Measurements from ENCODE around the gene HAGH.
A peak's percentile ranks its signal among the peaks of the same experiment; 100 is the strongest.
"Not testable (repeated sequence)": the region's sequence is repeated elsewhere in the genome, so short reads cannot be mapped to it uniquely, and the experiment has no call there.

Gene HAGH

DNA sequence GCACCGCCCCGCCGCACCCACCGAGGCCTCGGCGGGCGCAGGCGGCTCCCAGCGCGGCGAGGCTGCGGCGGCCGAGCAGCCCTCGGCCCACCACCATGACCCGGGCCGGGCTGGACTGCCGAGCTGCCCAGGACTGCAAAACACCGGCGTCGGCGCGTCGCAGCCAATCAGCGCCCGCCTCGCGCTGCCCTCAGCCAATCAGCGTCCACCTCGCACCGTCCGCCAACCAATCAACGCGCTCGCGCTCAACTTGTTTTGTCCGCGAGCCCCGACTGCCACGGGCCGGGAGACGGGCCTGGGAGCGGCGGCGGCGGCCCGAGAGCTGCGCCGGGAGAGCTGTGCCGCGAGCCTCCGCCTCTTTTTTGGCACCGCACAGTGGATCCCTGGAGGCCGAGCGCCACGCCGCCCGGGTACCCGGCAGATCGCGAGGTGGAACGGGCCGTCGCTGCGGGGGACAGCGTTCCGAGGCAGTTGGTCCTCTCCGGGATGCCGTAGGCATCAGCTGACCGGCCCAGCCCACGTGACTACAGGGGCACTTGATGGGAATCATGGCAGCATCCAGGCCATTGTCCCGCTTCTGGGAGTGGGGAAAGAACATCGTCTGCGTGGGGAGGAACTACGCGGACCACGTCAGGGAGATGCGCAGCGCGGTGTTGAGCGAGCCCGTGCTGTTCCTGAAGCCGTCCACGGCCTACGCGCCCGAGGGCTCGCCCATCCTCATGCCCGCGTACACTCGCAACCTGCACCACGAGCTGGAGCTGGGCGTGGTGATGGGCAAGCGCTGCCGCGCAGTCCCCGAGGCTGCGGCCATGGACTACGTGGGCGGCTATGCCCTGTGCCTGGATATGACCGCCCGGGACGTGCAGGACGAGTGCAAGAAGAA lies at the start of gene HAGH, which contains the start of gene FAHD1:
HAGH (minus strand) TSS at position 135 of the 883 bp plus-strand sequence; CDS start at position 97, 38 bp downstream.
FAHD1 (plus strand) TSS at position 516 of the 883 bp plus-strand sequence; CDS start at position 549, 33 bp downstream.
- peak; percentile 93 for DNase-seq (ENCODE audit: low spot score)

DNA sequence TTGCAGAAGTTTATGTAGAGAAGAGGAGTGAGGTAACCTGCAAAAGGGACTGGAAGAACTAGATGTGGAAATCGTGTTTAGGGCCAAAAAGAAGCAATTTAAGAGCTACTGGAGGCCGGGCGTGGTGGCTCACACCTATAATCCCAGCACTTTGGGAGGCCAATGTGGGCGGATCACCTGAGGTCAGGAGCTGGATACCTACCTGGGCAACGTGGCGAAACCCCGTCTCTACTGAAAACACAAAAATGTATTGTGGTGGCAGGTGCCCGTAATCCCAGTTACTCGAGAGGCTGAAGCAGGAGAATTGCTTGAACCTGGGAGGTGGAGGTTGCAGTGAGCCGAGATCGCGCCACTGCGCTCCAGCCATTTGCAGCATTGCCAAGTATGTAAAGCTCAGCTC lies 49.4 kb upstream of the HAGH start:
- not testable (repeated sequence) for DNase-seq (ENCODE audit: low spot score)

DNA sequence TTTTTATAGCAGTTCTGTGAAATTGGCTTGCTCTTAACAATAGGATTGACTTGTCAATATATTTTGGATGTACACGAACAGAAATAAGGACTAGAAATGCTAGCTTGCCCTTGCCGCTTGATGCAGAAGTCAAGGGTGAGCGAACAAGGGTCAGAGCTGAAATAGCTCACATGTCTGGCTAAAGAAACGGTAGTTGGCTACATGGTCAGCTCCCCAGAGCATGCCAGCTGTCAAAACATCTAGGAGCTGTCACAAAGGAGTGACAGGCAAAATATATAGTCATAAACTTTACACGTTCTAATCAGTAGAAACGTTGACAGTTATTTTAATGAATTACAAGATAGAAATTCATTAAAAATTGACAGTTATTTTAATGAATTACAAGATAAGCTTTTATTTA lies 48.2 kb upstream of the HAGH start:
- DNase-seq (ENCODE audit: low spot score), result no peak

DNA sequence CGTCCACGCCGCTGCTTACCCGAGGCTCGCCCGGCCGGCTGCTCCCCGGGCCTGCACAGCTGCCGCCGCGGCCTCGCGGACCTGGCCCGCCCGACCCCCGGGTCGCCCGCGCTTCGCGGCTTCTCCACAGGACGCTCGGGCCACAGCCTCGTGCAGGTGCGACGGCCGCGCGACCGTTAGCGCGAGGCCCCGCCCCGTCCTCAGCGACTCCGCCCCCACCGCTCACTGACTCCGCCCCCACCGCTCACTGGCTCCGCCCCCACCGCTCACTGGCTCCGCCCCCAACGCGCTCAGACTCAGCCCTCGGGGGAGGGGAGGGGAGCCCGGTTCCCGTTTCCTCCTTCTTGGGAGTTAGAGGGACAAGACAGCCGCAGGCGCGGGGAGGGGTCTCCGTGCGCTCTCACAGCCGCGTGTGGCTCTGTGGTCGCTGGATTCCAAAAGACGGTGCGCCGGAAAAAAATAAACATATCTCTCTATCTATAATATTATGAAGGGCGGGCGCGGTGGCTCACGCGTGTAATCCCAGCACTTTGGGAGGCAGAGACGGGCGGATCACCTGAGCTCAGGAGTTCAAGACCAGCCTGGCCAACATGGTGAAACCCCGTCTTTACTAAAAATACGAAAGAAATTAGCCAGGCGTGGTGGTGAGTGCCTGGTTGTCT lies 45.5 kb upstream of the HAGH start, which contains the start of gene MEIOB:
MEIOB (minus strand) TSS at position 191 of the 662 bp plus-strand sequence. CDS start 3,989 bp downstream, outside the sequence.
- no peak for DNase-seq (ENCODE audit: low spot score)

DNA sequence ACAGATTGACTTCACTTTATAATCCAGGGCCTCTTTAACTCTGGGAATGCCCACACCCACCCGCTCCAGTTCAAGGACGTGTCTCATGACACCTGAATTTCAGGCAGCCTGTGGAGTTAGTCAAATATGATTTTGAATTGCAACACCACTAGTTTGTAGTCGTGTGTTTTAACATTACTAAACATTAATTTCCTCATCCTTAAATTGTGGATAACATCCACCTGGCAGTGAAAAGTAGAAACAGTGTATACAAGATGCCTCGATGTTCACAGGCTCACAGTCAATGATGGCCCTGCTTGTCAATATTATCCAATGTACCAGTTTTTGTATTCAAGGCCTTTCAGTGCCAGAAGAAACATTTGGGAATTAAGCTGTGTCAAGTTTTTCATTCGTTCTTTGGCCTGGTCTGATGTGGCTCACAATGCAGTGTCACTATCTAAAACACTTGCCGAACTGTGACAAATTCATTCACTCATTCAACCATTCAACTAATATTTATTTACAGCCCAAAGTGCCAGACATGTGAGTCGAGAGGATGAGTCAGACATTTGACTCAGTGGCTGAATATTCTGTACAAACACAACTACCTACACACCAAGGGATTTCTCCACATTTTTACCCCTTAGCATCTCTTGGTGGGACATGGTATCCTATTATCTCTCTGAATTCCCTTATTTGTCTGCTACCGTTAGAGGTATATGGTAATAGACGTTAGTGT lies 43.9 kb upstream of the HAGH start:
- peak; percentile 42 for DNase-seq (ENCODE audit: low spot score)

DNA sequence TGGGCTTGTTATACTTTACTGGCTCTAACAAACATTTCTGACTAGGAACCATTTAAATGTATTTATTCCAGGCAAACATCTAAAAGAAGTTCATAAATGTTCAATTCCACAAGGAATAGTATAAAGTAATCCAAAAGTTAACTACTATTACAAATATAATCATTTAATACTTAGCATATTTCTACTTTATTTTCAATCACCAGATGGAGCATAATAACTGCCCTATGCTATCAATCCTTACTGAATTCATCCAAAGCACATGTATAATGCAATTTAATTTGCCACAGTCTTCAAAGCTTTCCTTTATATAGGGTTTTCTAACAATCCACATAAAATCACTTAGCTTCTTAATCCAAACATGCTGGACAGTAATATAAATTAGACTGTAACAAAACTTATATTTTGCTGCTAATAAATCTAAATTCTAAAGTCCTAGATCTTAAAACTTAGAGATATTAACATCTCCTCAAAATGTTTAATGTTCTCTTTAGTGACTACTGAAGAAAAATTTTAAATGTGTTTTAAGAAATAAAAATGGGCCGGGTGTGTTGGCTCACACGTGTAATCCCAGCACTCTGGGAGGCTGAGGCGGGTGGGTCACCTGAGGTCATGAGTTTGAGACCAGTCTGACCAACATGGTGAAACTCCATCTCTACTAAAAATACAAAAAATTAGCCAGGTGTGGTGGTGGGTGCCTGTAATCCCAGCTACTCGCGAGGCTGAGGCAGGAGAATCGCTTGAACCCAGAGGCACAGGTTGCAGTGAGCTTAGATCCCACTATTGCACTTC lies 39.5 kb upstream of the HAGH start:
- no peak for DNase-seq (ENCODE audit: low spot score)

DNA sequence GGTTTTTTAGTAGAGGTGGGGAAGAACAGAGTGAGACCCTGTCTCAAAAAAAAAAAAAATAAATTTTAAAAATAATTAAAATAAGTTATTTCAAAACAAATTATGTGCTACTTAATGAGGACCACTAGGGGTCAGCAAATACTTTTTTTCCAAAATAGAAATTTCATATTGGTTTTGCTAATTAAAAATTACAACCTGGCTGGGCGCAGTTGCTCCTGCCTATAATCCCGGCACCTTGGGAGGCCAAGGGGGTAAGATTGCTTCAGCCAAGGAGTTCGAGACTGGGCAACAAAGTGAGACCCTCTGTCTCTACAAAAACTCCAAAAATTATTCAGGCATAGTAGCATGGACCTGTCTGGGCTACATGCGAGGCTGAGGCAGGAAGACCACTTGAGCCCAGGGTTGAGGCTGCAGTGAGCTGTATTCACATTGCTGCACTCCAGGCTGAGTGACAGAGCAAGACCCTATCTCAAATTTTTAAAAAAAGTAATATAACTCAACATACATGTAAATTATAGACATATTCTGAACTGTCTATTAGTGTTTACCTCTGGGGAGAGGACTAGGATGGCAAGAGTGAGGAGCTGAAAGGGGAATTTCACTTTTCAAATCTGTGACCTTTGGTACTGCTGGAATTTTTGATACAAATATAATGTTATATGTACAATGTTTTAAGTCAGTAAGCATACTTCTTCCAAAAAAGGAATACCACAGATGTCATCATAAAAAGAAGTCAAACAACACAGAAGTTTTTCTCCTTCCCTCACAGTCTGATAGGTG lies 37.2 kb upstream of the HAGH start:
- DNase-seq (ENCODE audit: low spot score), result peak; percentile 31

DNA sequence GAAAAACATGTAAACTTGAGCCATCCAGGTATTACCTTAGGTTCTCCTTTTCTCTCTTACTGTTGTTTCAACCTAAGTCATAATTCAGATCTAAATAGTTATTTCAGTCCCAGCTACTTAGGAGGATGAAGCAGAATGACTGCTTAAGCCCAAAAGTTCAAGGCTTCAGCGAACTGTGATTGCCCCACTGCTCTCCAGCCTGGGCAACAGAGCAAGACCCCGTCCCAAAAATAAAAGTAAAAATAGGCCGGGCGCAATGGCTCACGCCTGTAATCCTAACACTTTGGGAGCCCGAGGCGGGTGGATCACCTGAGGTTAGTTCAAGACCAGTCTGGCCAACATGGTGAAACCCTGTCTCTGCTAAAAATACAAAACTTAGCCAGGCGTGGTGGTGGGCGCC lies 35.8 kb upstream of the HAGH start:
- DNase-seq (ENCODE audit: low spot score), result no peak

DNA sequence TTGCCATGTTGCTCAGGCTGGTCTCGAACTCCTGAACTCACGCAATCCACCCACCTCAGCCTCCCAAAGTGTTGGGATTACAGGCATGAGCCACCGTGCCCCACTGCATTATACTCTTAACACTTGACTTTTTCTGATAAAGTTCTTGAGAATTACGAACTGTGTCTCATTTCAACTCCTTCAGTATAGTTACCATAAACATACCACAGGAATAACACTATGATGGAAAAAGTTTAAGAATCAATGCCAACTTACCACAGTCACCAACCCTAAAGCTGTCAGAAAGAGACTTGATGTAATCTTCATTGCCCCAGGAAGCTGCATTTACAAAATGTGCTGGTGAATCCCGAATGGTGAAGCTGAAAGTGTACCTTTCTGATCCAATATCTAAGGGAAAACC lies 35.1 kb upstream of the HAGH start:
- DNase-seq (ENCODE audit: low spot score), result no peak

DNA sequence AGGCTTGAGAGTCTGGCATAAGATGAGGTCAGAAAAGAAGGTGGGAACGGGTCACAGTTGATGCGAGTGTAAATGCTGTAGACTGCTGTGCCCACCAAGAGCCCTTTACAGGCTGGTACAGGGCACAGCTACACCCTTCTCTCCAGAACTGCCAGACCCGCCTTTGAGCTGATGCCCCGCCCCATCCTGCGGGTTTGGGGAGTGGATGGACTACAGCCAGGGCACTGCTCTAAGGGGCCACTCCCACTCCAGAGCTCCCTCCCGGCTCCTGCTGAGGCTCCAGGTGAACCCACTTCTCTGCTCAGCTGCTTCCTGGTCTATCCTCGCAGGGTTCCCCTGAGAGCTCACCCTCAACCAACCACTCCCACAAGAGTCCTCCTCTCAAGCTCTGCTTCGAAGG lies 33.0 kb upstream of the HAGH start:
- DNase-seq (ENCODE audit: low spot score), result no peak

DNA sequence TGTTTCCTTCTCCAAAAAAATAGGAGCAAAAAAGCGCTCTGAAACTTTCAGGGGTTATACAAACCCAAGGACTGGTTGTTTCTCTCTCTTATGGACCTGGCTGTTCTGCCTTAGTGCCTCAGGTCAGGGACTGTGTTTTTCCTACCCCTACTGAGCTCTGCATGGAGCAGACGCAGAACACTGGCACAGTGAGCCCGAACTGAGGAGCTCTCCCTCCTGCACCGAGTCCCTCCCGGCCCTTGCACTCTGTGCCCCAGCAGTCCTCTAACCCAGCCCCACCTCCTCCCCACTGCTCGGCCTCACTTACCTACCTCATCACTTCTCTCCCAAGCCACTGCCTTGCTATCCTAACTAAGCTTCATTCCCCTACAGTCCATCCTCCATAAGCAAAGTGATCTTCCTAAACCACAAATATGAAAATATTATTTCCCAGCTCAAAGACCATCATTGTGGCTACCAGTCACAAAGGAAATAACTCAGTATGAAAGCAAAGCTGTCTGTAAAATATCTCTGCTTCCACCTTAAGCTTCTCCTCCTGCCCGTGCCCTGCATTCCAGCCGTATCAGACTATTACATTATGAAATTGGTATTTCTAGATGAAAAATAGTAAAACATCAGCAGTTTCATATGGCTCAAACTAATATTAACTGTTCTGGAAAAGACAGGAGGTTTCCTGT lies 31.7 kb upstream of the HAGH start:
- no peak for DNase-seq (ENCODE audit: low spot score)

DNA sequence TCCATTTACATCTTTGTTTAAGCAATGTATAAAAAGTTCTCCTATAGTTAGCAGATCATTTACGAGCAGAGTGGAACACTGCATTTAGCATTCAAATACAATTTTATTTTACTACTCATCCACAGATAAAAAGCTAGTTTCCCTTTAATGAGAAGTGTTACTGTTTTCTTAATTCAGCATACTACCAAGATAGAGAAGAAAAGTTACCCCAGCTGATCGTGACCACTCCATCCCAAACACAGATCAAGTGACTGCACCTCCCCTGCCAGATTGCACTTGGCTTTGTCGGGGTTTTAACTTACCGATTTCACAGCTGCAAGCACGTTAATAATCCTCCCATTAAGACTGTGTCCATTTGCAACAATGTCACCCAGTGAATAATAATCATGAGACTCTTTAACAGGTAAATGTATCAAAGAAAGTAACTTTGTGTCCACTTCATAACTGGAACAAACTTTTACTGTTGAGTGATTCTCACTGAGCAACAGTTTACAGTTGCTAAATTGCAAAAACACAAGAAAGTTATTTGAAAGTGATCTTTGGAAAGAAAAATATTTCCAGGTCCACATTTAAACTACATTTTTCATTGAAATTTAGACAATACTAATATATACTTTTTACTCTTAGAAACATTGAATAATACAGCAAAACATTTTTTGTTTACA lies 30.9 kb upstream of the HAGH start:
- DNase-seq (ENCODE audit: low spot score), result no peak

DNA sequence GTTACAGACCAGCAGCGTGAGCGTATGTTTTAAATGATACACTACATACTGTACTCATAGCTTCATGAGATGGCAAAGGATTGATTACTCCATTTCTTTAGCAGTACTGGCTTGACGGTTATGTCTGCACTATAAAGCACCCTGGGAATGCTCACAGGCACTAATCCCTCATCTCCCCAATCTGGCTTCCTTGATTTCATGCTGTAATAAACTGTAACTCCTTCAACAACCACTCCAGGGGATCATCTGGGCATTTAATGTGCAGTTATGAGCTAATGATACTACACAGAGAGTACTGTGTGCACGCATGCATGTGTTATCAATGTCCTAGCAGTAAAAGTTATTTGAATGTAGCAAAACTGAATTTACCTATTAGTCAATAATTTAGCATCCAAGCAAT lies 25.2 kb upstream of the HAGH start:
- DNase-seq (ENCODE audit: low spot score), result no peak

DNA sequence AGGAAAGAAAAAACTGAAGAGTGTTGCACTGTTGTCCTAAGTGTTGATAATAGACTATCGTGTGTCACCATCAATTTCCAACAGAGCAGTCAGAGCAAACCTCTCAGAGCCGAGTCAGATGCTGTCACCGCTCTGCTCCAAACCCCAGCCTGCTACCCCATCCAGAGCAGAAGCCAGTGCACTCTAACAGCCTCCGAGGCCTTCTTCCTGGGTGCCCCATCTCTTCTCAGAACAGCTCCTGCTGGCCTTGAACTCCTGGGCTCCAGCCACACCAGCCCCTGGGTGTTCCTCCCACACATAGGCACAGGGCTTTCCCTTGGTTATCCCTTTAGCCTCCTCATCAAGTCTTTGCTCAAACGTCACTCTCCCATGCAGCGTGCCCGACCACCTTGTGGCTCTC lies 24.4 kb upstream of the HAGH start:
- no peak for DNase-seq (ENCODE audit: low spot score)

DNA sequence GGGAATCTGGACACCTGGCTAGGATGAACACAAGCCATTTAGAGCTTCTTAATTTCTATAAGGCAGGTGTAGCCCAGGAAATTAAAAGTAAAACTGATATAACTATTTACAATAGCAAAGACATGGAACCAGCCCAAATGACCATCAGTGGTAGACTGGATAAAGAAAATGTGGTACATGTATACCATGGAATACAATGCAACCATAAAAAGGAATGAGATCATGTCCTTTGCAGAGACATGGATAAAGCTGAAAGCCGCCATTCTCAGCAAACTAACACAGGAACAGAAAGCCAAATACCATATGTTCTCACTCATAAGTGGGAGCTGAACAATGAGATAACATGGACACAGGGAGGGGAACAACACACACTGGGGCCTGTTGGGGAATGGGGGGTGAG lies 19.8 kb upstream of the HAGH start:
- DNase-seq (ENCODE audit: low spot score), result no peak

DNA sequence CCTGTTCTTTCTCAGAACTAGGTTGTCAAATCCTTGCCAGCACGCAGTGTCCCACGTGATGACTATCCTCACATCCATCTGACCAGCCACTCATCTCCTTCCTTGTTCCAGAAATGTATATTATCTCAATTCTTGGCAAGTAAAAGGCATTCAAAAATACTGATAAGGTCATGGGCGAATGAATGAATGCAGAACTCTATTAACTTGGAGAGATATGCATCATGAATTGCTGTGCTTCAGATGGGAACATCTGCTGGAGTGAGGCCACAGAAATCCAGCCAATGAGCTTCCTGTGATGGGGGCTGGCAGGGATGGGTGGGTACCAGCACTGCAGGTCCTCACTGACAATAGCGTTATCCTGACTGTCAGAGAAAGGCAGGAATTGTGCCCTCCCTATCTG lies 19.4 kb upstream of the HAGH start:
- no peak for DNase-seq (ENCODE audit: low spot score)

DNA sequence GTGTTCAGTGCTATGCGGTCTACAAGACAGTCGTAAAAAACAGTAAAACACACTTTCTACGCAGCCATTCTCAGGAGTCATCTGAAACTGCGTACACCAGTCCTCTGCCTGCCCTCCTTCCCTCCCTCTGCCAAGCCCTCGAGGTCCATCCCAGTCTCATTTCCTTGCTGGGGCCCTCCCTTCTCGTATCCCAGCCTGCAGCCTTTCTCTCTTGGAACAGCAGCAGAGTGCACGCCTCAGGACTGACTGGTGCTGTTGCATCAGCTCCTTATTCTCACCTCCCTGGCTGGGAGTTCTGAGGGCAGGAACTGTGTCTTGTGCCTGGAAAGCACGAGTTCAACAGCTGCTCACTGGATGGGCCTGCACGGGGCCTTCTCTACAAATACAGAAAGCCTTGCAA lies 12.9 kb upstream of the HAGH start:
- DNase-seq (ENCODE audit: low spot score), result no peak

DNA sequence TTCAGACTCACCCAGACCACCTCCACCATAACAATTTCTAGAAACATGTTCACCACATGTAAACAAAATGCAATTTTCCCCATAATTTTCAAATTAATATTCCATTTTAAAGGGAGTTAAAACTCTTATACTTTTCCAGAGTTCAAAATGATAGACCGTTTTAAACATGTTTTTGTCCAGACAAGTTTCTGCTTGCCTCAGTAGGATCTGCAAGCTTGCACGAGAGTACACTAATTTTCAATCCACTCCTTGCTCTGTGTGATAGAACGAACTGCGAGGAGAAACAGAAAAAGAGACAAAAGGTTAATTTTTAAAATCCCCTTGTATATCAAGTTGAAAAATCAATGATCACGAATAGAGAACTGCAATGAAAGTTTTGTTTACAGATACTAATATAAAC lies 7.5 kb upstream of the HAGH start:
- DNase-seq (ENCODE audit: low spot score), result no peak

DNA sequence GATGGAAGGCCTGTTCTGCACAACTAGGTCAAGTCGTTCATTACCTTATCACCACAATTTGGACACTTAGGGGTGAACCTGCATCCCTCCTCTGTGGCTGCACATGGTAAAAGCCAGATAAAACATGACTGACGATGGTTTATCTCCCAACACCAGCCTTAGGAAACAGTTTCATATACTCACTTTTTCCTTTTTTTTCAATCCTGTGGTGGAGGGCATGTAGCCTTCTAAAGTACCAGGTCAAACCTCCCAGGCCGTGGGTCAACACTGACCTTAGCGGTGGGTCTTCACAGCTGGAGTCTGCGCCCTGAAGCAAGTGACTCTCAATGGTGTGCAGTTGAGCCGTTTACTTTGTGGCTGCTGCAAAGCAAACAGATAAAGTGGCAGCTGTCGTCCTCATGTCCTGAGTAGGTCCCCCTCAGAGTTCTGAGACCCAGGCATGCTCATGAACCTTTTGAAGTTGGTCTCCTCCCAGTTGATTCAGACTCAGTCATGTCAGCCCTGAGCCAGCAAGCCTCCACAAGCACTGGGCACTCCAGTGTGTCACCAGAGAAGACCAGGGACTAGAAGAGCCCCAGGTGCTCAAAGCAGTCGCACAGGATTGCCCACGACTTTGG lies 6.3 kb upstream of the HAGH start:
- DNase-seq (ENCODE audit: low spot score), result no peak

Data from kidney capillary endothelial cell (primary cell).